ENCODE data around the gene SRC.
A peak's percentile ranks its signal among the peaks of the same experiment; 100 is the strongest.

Gene SRC

GRCh38 chr20:37315452-37316110, 30.4 kb upstream of the SRC start:
- DNase-seq = no peak

- peak; percentile 53 for DNase-seq
Measured at GRCh38 chr20:37316116-37316774, 29.7 kb upstream of the SRC start.

DNA sequence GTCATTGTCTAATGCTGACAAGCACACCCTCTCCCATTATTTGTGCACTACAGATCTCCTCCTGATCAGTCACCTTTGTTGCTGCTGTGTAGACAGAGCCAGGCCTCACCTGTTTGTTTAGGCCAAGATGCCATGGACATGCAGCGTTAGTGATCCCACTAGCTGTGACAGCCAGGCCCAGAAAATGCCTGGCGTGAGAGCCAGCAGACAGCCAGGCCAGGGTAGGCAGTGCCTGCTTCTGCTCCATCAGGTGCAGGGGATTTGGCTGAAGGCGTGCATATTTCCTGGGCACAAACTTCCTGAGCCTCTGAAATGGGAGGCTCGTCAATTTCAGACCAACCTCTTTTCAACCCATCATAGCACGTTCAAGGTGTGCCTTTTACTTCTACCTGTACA, 29.2 kb upstream of the SRC start:
- DNase-seq = no peak

DNA sequence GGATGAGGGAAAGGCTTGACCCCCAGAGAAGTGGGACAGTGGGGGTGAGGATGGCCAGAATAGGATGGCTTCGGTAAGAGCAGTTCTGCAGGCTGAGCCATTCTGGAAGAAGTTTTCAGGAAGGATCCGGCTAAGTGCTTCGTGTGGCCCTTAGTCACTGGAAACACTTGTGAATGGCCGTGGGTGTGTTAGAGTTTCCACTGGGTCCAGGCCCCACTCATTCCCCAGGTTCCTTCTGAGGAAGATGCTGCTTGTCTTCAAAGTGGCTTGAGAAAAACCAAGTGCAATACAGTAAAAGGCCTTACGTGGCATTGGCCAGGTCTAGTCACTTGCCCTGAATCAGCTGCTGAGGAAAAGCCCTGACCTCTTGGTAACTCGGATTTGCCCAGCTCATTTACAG, 28.6 kb upstream of the SRC start:
- DNase-seq = no peak

GRCh38 chr20:37317994-37318640, 27.8 kb upstream of the SRC start:
- DNase-seq = no peak

DNA sequence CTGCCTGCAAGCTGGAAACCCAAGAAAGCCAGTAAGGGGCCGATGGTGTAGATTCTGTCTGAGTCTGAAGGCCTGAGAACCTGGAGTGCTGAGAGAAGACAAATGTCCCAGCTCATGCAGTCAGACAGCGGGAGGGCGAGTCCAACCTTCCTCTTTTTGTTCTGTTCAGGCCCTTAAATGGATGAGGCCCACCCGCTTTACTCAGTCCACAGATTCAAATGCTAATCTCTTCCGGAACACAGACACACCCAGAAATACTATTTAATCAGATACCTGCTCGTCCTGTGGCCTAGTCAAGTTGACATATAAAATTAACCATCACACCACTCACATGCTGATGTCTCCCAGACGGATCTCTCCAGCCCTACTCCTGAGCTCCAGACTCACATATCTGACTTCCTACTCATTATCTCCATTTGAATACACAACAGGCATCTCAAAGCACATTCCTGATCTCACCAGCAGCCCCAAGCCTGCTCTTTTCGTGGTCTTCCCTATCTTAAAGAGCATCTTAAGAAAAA, 26.7 kb upstream of the SRC start:
- no peak for DNase-seq

DNA sequence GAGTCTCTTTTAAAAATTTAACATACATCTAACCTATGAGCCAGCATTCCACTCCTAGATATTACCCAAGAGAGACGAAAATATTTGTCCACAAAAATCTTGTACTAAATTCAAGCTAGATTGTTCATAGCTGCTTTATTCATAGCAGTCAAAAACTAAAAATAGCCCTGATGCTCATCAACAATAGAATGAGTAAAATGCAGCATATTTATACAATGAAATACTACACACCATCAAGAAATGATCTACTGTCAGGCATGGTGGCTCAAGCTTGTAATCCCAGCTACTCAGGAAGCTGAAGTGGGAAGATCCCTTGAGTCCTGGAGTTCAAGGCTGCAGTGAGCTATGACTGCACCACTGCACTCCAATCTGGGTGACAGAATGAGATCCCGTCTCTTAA, 22.0 kb upstream of the SRC start:
- no peak for DNase-seq

DNA sequence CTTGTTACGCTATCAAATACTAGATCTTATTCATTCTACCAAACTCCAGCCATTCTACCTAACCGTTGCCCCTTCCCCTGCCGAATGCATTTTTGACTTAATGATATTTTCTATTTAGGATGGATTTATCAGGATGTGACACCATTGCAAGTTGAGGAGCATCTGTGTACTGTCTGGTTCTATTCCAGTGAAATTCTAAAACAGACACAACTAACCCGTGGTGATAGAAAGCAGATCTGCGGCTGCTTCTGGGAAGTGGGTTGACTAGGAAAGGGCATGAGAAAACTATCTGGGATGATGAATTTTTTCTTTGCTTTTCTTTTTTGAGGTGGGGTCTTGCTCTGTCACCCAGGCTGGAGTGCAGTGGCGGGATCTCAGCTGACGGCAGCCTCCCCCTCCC, 20.7 kb upstream of the SRC start:
- DNase-seq = no peak

GRCh38 chr20:37326666-37327065, 19.3 kb upstream of the SRC start:
- no peak for DNase-seq

GRCh38 chr20:37327748-37328147, 18.2 kb upstream of the SRC start:
- DNase-seq = no peak

DNA sequence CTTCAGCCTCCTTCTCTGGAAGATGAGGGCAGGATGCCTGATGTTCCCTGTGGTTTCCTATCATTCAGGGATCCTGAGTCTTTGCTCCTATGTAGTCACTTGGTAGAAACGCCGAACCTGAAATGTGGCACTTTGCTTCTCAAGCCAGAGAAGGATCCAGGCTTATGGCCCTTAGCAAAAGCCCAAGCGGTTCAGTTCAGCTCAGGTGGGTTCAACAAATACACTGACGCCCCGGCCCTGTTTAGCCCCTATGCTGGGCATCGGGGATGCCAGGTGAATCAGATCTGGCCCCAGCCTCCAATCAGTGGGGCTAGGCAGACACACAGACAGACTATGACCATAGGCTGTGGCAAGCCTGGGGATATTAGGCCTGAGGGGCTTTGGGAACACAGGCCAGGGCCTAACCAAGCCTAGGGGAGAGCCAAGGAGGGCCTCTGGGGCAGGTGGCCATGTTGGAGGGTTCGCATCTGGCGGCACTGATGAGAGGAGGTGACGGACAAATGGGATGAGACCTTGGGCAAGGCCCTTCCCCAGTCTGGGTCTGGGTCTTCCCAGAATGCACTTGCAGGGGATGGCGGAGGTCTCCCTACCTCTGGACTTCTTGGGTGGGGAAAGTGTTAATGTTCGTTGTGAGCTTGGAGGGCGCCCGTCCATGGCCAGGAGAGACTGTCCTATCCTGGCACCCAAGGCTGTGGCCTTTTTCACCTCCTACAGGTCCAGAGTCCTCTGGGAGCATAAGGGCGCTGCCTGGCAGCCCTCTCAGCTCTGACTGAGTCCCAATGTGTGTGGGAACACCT, 17.6 kb upstream of the SRC start:
- no peak for DNase-seq

DNA sequence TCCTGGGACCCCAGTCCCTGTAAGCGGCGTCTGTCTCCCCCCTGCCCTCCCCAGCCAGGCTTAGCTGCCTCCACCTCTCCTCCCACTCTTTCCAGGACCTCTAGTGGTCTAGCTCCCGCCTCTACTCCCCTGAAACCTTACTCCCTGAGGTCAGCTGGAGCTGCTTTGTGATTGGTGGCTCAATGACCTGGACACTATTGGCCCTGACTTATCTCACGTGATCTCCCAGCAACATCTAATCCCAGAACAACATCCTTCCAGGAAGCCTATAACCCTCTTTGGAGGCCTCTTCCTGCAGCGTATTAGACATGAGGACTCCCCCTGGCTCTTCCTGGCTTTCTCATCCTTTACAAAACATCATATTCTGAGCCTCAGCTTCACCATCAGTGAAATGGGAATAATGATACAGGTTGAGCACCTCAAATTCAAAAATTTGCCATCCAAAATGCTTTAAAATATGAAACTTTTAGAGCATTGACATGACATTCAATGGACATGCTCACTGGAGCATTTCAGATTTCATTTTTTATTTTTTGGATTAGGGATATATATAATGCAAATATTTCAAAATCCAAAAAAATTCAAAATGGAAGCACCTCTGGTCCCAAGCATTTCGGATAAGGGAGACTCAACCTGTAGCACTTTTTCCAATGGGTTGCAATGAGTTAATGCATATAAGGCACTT, 16.3 kb upstream of the SRC start:
- no peak for DNase-seq

GRCh38 chr20:37330316-37330715, 15.6 kb upstream of the SRC start:
- DNase-seq = no peak

GRCh38 chr20:37331060-37331857, 14.7 kb upstream of the SRC start:
- DNase-seq = no peak

DNA sequence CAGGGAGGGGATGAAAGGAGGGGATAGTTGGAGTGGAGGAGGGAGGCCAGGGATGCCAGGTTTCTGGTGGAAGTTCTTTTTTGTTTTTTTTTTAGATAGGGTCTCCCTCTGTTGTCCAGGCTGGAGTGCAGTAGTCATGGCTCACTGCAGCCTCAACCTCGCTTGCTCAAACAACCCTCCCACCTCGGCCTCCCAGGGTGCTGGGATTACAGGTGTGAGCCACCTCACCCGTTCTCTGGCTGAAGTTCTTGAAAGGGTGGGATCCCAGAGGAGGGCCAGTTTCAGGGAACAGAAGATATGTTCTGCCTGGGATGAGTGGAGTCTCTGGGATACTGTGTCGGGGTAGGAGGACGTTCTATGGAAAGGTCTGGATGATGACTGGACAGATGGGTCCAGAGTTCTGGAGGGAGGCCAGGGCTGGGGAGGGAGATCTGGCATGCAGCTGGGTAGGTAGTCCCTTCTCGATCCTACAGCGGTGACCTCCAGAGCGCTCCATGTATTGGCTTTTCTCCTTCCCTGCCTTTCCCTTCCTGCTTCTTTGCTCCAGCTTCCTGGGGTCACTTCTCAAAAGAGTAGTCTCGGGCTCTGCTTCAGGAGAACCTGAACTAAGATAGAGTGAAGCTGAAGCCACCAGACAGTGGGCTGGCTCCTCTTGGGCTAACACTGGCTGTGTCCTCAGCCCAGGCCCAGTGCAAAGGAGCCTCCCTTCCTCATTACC, 12.7 kb upstream of the SRC start:
- no peak for DNase-seq

GRCh38 chr20:37333848-37334318, 12.1 kb upstream of the SRC start:
- no peak for DNase-seq

DNA sequence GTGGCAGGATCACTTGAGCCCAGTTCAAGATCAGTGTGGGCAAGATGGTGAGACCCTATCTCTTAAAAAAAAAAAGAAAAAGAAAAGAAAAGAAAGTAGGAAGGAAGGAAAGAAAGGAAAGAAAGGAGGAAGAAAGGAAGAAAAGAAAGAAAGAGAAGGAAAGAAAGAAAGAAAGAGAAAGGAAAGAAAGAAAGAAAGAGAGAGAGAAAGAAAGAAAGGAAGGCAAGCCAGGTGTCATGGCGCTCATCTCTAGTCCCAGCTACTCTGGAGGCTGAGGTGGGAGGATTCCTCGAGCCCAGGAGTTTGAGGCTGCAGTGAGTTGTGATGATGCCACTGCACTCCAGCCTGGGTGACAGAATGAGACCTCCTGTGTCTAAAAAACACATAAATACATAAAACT, 11.5 kb upstream of the SRC start:
- no peak for DNase-seq

DNA sequence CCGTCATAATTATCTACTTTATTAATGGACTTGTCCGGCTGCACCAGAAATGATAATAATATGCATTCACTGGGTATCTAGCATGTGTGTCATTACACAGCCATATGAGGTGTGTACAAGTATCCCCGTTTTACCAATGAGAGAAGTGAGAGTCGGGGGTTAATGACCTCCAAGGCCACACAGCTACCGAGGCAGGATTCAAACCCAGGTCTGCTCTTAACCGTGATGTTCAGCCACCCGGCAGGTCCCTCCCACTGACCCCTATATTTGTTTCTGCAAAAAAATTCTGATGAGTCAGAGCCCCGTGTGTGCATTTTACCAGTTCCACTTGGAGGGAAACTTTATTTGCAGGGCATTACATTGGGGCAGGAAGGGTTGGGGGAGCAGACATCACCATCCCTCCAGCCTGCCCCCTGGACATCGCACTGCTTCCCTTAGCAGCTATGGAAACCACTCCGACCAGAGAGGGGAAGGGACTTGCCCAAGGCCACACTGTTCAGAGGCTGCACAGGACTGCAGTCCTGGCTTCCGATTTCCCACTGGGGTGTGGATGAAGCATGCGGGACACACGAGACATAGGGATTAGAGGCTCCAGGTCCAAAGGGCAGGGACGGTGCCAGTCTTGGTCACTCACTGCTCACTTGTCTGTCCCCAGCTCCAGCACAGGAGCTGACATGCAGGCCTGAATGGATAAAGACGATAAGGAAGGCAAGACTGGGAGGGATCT, 10.1 kb upstream of the SRC start:
- no peak for DNase-seq

- peak; percentile 66 for DNase-seq
Measured at GRCh38 chr20:37336369-37337207, 9.4 kb upstream of the SRC start.
